ACC112 (cell line): ENCODE data around the gene GPX4.
A peak's percentile ranks its signal among the peaks of the same experiment; 100 is the strongest.

Experiments
- H2AFZ ChIP-seq: fragments of 200-600 bp; sonication (generic); one replicate; pipeline ENCODE4 v1.6.0; 2017; ENCODE audit warnings: antibody characterized with exemption, low read length; ENCODE audit not compliant: unreplicated experiment
- H3K27ac ChIP-seq: fragments of 200-600 bp; sonication (generic); 2 replicates; pipeline ENCODE4 v1.5.1; 2014; ENCODE audit warnings: low read depth, mild to moderate bottlenecking, antibody characterized with exemption, low read length, moderate library complexity
- H3K27me3 ChIP-seq: fragments of 200-600 bp; sonication (generic); 2 replicates; pipeline ENCODE4 v1.6.1; 2014; ENCODE audit warnings: mild to moderate bottlenecking, antibody characterized with exemption, low read length, moderate library complexity, mixed read lengths; ENCODE audit not compliant: insufficient read depth
- H3K36me3 ChIP-seq: fragments of 200-600 bp; sonication (generic); 2 replicates; pipeline ENCODE4 v1.6.1; 2016; ENCODE audit warnings: mild to moderate bottlenecking, antibody characterized with exemption, low read length, moderate library complexity, mixed read lengths; ENCODE audit not compliant: insufficient read depth
- H3K4me1 ChIP-seq: fragments of 200-600 bp; sonication (generic); one replicate; pipeline ENCODE4 v1.6.1; 2016; ENCODE audit warnings: low read length, mixed read lengths; ENCODE audit not compliant: insufficient read depth, unreplicated experiment, control insufficient read depth
- H3K4me3 ChIP-seq: fragments of 200-600 bp; sonication (generic); 2 replicates; pipeline ENCODE4 v1.5.1; 2014; ENCODE audit warnings: mild to moderate bottlenecking, low read depth, low read length
- H3K79me2 ChIP-seq: fragments of 200-600 bp; sonication (generic); one replicate; pipeline ENCODE4 v1.6.0; 2016; ENCODE audit warnings: low read length; ENCODE audit not compliant: control insufficient read depth, unreplicated experiment, insufficient read depth

GPX4 gene

GRCh38 chr19:1063030-1063908 lies 40.5 kb upstream of the GPX4 start:
- H3K4me3 ChIP-seq, result no peak overlapping the region
- no peaks in the 10 kb centered on the region for H3K4me1 ChIP-seq
- no peak overlapping the region for H3K27ac ChIP-seq
- no peaks in the 10 kb centered on the region for H3K36me3 ChIP-seq
- no peak overlapping the region for H2AFZ ChIP-seq
- H3K27me3 ChIP-seq, result peaks cover 15% of the 10 kb centered on the region; the same call in 1 of the 2 replicates
- no peaks in the 10 kb centered on the region for H3K79me2 ChIP-seq

DNA sequence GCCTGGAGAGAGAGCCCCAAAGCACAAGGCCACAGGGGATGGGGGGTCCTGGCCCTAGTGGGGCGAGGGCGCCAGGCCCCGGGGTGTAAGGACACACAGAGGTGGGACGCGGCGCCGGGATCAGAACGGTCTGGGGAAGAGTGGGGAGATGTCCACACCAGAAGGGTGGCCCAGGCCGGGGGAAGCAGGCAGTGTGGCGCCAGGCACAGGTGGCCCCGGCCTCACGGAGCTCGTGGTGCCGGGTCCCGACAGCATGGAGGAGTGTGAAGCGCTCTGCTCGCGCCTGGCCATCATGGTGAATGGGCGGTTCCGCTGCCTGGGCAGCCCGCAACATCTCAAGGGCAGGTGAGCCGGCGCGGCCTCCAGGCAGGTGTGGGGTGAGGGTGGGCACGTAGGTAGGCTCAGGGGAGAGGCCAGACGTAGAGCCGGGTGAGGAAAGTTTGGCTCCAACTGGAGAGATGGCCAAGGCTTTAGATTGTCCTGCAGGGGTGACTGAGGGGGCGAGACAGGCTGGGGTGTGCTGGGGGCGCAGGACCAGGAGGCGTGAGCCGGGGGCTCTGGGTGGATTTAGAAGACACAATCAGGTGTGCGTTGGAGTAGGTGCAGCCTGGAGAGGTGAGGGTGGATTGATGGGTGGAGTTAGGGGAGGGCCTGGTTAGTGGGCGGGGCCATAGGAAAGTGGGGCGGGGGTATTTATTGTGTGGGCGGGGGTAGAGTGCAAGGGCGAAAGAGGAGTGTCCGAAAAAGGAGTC lies 39.7 kb upstream of the GPX4 start:
- Histone ChIP-seq H3K4me3 (no peak overlapping the region), H3K79me2 (no peaks in the 10 kb centered on the region), H2AFZ (no peak overlapping the region), H3K4me1 (no peaks in the 10 kb centered on the region), H3K27me3 (peaks cover 15% of the 10 kb centered on the region; the same call in 1 of the 2 replicates), H3K27ac (no peak overlapping the region), H3K36me3 (no peaks in the 10 kb centered on the region)

DNA sequence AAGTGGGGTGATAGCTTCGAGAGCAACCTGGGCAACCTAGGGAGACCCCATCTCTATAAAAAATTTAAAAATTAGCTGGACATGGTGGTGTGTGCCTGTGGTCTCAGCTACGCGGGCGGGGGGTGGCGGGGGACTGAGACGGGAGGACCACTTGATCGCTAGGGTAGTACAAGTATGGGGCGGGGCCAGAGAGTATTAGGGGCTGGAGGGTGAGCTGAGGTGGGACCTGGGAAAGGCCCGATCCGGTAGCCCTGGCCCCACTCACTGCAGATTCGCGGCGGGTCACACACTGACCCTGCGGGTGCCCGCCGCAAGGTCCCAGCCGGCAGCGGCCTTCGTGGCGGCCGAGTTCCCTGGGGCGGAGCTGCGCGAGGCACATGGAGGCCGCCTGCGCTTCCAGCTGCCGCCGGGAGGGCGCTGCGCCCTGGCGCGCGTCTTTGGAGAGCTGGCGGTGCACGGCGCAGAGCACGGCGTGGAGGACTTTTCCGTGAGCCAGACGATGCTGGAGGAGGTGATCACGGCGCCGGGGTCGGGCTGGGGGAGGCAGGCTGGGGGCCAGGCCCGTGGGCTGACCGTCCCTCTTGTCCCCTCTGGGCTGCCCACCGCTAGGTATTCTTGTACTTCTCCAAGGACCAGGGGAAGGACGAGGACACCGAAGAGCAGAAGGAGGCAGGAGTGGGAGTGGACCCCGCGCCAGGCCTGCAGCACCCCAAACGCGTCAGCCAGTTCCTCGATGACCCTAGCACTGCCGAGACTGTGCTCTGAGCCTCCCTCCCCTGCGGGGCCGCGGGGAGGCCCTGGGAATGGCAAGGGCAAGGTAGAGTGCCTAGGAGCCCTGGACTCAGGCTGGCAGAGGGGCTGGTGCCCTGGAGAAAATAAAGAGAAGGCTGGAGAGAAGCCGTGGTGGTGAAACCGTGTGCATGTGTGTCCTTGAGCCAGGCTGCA lies 38.9 kb upstream of the GPX4 start:
- Histone ChIP-seq H3K4me3 (0 out of 2 replicates have a peak overlapping the region, but pooled peaks have one; percentile 15), H3K4me1 (no peaks in the 10 kb centered on the region), H3K79me2 (no peaks in the 10 kb centered on the region), H2AFZ (no peak overlapping the region), H3K36me3 (no peaks in the 10 kb centered on the region), H3K27ac (no peak overlapping the region), H3K27me3 (peaks cover 20% of the 10 kb centered on the region; the same call in 1 of the 2 replicates)

- Histone ChIP-seq H3K79me2 (no peaks in the 10 kb centered on the region), H3K27ac (no peak overlapping the region), H3K27me3 (peaks cover 22% of the 10 kb centered on the region), H3K36me3 (no peaks in the 10 kb centered on the region), H3K4me1 (no peaks in the 10 kb centered on the region), H3K4me3 (no peak overlapping the region), H2AFZ (no peak overlapping the region)
Measured at GRCh38 chr19:1065606-1066109, 38.1 kb upstream of the GPX4 start.

- no peak overlapping the region for H2AFZ ChIP-seq
- H3K4me3 ChIP-seq, result peak overlapping the region; percentile 60; the same call in 1 of the 2 replicates
- H3K27ac ChIP-seq, result no peak overlapping the region
- H3K4me1 ChIP-seq, result no peaks in the 10 kb centered on the region
- H3K79me2 ChIP-seq, result no peaks in the 10 kb centered on the region
- H3K36me3 ChIP-seq, result no peaks in the 10 kb centered on the region
- peaks cover 27% of the 10 kb centered on the region for H3K27me3 ChIP-seq
Measured at GRCh38 chr19:1066251-1066747, 37.5 kb upstream of the GPX4 start.

GRCh38 chr19:1066748-1067340 lies 37.0 kb upstream of the GPX4 start, which contains the start of gene ARHGAP45:
ARHGAP45 (plus strand) TSS chr19:1067167; CDS start chr19:1067406, 239 bp downstream.
- peaks cover 27% of the 10 kb centered on the region for H3K27me3 ChIP-seq
- H3K4me1 ChIP-seq, result no peaks in the 10 kb centered on the region
- peak within 1 kb of the TSS; percentile 60 for H3K4me3 ChIP-seq
- H3K36me3 ChIP-seq, result no peaks in the 10 kb centered on the region
- no peak within 1 kb of the TSS for H3K27ac ChIP-seq
- no peak within 1 kb of the TSS for H2AFZ ChIP-seq
- H3K79me2 ChIP-seq, result no peaks in the 10 kb centered on the region

- Histone ChIP-seq H3K27me3 (peaks cover 27% of the 10 kb centered on the region), H3K4me3 (peak overlapping the region; percentile 60), H3K79me2 (no peaks in the 10 kb centered on the region), H3K27ac (no peak overlapping the region), H2AFZ (no peak overlapping the region), H3K36me3 (no peaks in the 10 kb centered on the region), H3K4me1 (no peaks in the 10 kb centered on the region)
Measured at GRCh38 chr19:1067341-1067957, 36.3 kb upstream of the GPX4 start.

- Histone ChIP-seq H2AFZ (no peak overlapping the region), H3K79me2 (no peaks in the 10 kb centered on the region), H3K27me3 (peaks cover 27% of the 10 kb centered on the region), H3K4me1 (no peaks in the 10 kb centered on the region), H3K4me3 (no peak overlapping the region), H3K36me3 (no peaks in the 10 kb centered on the region), H3K27ac (no peak overlapping the region)
Measured at GRCh38 chr19:1068009-1069001, 35.5 kb upstream of the GPX4 start.
